GM20431 (cell line): ENCODE results near the gene SLC6A11.

Experiments used
- in situ Hi-C: fragments of 300-500 bp; cut with MseI, MboI; formaldehyde crosslinking; loops from one replicate; pipeline ENCODE4 v1.15.0; 2020; ENCODE audit warnings: low sequenced_read_pairs; ENCODE audit not compliant: unreplicated experiment

Gene SLC6A11

GRCh38 chr3:10875914-10876313, 59.9 kb downstream of the SLC6A11 start:
- in situ Hi-C loops = no loop called here

- in situ Hi-C loops = no loop called here
These were observed 60.6 kb downstream of the SLC6A11 start for GRCh38 chr3:10876661-10877060.

GRCh38 chr3:10882851-10883250, 66.8 kb downstream of the SLC6A11 start:
- in situ Hi-C loops = no loop called here

- in situ Hi-C loops = no loop called here
These were observed 67.6 kb downstream of the SLC6A11 start for GRCh38 chr3:10883478-10884234.

GRCh38 chr3:10887015-10887414, 71.0 kb downstream of the SLC6A11 start:
- in situ Hi-C loops = no loop called here

GRCh38 chr3:10888518-10889090, 72.6 kb downstream of the SLC6A11 start:
- in situ Hi-C loops = no loop called here

GRCh38 chr3:10889206-10889960, 73.4 kb downstream of the SLC6A11 start:
- in situ Hi-C loops = no loop called here

GRCh38 chr3:10890665-10891064, 74.6 kb downstream of the SLC6A11 start:
- in situ Hi-C loops = no loop called here

- in situ Hi-C loops = no loop called here
These were observed 76.6 kb downstream of the SLC6A11 start for GRCh38 chr3:10892622-10893021.

GRCh38 chr3:10901296-10901945, 85.4 kb downstream of the SLC6A11 start:
- in situ Hi-C loops = no loop called here

GRCh38 chr3:10907262-10907661, 91.2 kb downstream of the SLC6A11 start:
- in situ Hi-C loops = no loop called here

- in situ Hi-C loops = no loop called here
These were observed 94.3 kb downstream of the SLC6A11 start for GRCh38 chr3:10910367-10910766.

GRCh38 chr3:10911350-10912002, 95.4 kb downstream of the SLC6A11 start:
- in situ Hi-C loops = no loop called here

GRCh38 chr3:10912786-10913185, 96.8 kb downstream of the SLC6A11 start:
- in situ Hi-C loops = no loop called here

- in situ Hi-C loops = no loop called here
These were observed 99.3 kb downstream of the SLC6A11 start for GRCh38 chr3:10915376-10915775.

- in situ Hi-C loops = no loop called here
These were observed 101.1 kb downstream of the SLC6A11 start for GRCh38 chr3:10917176-10917575.

GRCh38 chr3:10918011-10918410, 102.0 kb downstream of the SLC6A11 start:
- in situ Hi-C loops = no loop called here

- in situ Hi-C loops = no loop called here
These were observed 103.6 kb downstream of the SLC6A11 start for GRCh38 chr3:10919636-10920035.

- in situ Hi-C loops = no loop called here
These were observed 109.6 kb downstream of the SLC6A11 start for GRCh38 chr3:10925436-10926255.
